Smooth muscle cell (in vitro differentiated cells): ENCODE results near the gene TTC39A. TPM values are rescaled to one million over a fixed set of nuclear protein-coding genes. Genes with fewer than 3 reads are reported as not detected.

Experiments used
- DNase-seq: peaks from one replicate; lab custom pipeline; 2025; ENCODE audit not compliant: unreplicated experiment; lab: John Stamatoyannopoulos, UW
- H2AFZ ChIP-seq: fragments of 200-600 bp; sonication (generic); 2 replicates; pipeline ENCODE4 v1.6.0; 2016; ENCODE audit warnings: antibody characterized with exemption, low read depth, mild to moderate bottlenecking
- H3F3A ChIP-seq: fragments of 200-600 bp; sonication (generic); 2 replicates; pipeline ENCODE4 v1.6.0; 2017; ENCODE audit warnings: antibody characterized with exemption, low read depth
- H3K27ac ChIP-seq: fragments of 200-600 bp; sonication (generic); 2 replicates; pipeline ENCODE4 v1.5.1; 2016; ENCODE audit warnings: low read depth, mild to moderate bottlenecking
- H3K27me3 ChIP-seq: fragments of 200-600 bp; sonication (generic); 2 replicates; pipeline ENCODE4 v1.6.1; 2016; ENCODE audit warnings: low read depth, mild to moderate bottlenecking
- H3K36me3 ChIP-seq: fragments of 200-600 bp; sonication (generic); 2 replicates; pipeline ENCODE4 v1.5.1; 2016; ENCODE audit warnings: low read depth
- H3K4me1 ChIP-seq: fragments of 200-600 bp; sonication (generic); 2 replicates; pipeline ENCODE4 v1.5.1; 2016; ENCODE audit warnings: low read depth
- H3K4me2 ChIP-seq: fragments of 200-600 bp; sonication (generic); 2 replicates; pipeline ENCODE4 v1.6.0; 2016; ENCODE audit warnings: mild to moderate bottlenecking
- H3K4me3 ChIP-seq: fragments of 200-600 bp; sonication (generic); 2 replicates; pipeline ENCODE4 v1.5.1; 2016; ENCODE audit warnings: mild to moderate bottlenecking
- H3K79me2 ChIP-seq: fragments of 200-600 bp; sonication (generic); 2 replicates; pipeline ENCODE4 v1.6.0; 2016; ENCODE audit warnings: low read depth, mild to moderate bottlenecking
- H3K9ac ChIP-seq: fragments of 200-600 bp; sonication (generic); 2 replicates; pipeline ENCODE4 v1.6.0; 2016; ENCODE audit warnings: low read depth
- H3K9me3 ChIP-seq: fragments of 200-600 bp; sonication (generic); replicated peaks from 2 replicates; pipeline ENCODE4 v1.5.1; 2016; ENCODE audit warnings: low read depth
- H4K20me1 ChIP-seq: fragments of 200-600 bp; sonication (generic); 2 replicates; pipeline ENCODE4 v1.6.0; 2016; ENCODE audit warnings: low read depth
- CTCF ChIP-seq: fragments of 200-600 bp; sonication (generic); IDR thresholded peaks from 2 replicates; pipeline ENCODE4 v1.5.1; 2017; ENCODE audit warnings: borderline replicate concordance, mild to moderate bottlenecking, antibody characterized with exemption; ENCODE audit not compliant: insufficient read depth, poor library complexity, severe bottlenecking
- WGBS: methylation state at CpG from one replicate; pipeline ENCODE4 v1.1.7; 2016; ENCODE audit warnings: low lambda C conversion rate; 5-methylcytosine and 5-hydroxymethylcytosine counted together
- polyA plus RNA-seq: library from polyadenylated mRNA; unstranded; fragments of >200 nt; fragmentation: Nextera tagmentation; extraction: Ambion mirVana; gene quantifications from 2 replicates; pipeline ENCODE4 v1.2.1, GENCODE V29; 2016
- total RNA-seq: library from RNA; depleted of rRNA; stranded (reverse); fragments of >200 nt; gene quantifications from 2 replicates; pipeline ENCODE4 v1.2.3, GENCODE V29; 2014

Gene TTC39A
- total and polyA plus RNA-seq, 2 experiments from 2014 or later = 0.27 to 2.2 TPM

DNA sequence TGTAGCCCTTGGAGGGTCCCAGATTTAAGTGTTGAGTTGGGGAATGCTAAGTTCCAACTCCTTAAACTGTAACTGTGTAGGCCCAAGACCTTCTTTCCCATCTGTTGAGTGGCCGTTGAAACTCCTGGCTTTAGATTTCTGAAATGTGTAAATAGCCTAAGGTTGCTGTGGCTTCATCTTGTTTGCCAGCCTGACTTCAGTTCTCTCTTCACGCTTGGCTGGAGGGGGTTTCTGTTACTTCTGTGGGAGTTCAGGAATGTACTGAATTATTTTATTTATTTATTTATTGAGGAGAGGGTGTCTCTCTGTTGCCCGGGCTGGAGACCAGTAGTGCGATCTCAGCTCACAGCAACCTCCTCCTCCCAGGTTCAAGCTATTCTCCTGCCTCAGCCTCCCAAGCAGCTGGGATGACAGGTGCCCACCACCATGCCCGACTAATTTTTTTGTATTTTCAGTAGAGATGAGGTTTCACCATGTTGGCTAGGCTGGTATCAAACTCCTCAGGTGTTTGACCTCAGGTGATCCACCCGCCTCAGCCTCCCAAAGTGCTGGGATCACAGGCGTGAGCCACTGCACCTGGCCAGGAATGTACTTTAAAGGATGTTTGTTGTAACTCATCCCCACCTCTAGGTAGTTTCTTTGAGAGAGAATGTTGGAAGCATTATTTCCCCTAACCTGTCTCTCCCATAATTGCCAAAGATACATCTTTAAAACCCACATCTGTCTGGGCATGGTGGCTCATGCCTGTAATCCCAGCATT lies 5.9 kb downstream of the TTC39A start:
- TF ChIP-seq CTCF = no peak
- WGBS = 88% methylated on average over 7 of the region's 7 CpGs

DNA sequence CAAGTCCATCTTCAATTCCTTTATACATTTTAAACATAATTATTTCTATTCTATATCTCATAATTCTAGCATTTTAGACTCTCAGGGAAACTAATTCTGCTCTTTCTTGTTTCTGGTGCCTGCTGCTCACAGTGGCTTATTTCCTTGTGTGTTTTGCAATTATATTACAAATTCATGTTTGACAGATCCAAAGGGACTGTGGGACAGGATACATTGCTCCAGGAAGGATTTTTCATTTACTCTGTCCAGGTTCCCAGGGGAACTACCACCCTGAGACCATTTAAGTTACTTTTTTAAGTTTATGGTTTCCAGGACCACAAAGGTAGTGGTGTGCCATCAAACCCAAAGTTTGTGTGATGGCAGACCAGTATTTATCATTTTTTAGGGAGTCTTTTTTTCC lies 6.6 kb downstream of the TTC39A start:
- no peaks in the 10 kb centered on the region for H3K4me1 ChIP-seq
- no peak overlapping the region for H3K4me3 ChIP-seq
- H3K27ac ChIP-seq = no peak overlapping the region
- no peaks in the 10 kb centered on the region for H3K79me2 ChIP-seq
- no peaks in the 10 kb centered on the region for H3K36me3 ChIP-seq
- H3K9me3 ChIP-seq = no peaks in the 10 kb centered on the region
- peaks cover 9% of the 10 kb centered on the region for H3F3A ChIP-seq
- no peak overlapping the region for H3K4me2 ChIP-seq
- no peaks in the 10 kb centered on the region for H3K27me3 ChIP-seq
- no peak for DNase-seq
- no peaks in the 10 kb centered on the region for H4K20me1 ChIP-seq
- no peak overlapping the region for H3K9ac ChIP-seq
- TF ChIP-seq CTCF = no peak
- no peak overlapping the region for H2AFZ ChIP-seq

More for the DNA sequence above, 5.9 kb downstream of the TTC39A start:
- H2AFZ ChIP-seq = no peak overlapping the region
- DNase-seq = no peak
- no peak overlapping the region for H3K9ac ChIP-seq
- no peak overlapping the region for H3K4me2 ChIP-seq
- H3K9me3 ChIP-seq = no peaks in the 10 kb centered on the region
- no peaks in the 10 kb centered on the region for H3K79me2 ChIP-seq
- no peaks in the 10 kb centered on the region for H3K27me3 ChIP-seq
- H3K27ac ChIP-seq = no peak overlapping the region
- no peaks in the 10 kb centered on the region for H3K4me1 ChIP-seq
- H3K36me3 ChIP-seq = no peaks in the 10 kb centered on the region
- H4K20me1 ChIP-seq = no peaks in the 10 kb centered on the region
- H3K4me3 ChIP-seq = no peak overlapping the region
- H3F3A ChIP-seq = peaks cover 10% of the 10 kb centered on the region

GRCh38 chr1:51322417-51323101 lies 7.8 kb downstream of the TTC39A start:
- H3K36me3 ChIP-seq = no peaks in the 10 kb centered on the region
- H3K9ac ChIP-seq = no peak overlapping the region
- no peaks in the 10 kb centered on the region for H3K9me3 ChIP-seq
- TF ChIP-seq CTCF = no peak
- no peak overlapping the region for H3K4me3 ChIP-seq
- no peak overlapping the region for H2AFZ ChIP-seq
- no peaks in the 10 kb centered on the region for H4K20me1 ChIP-seq
- no peak overlapping the region for H3K27ac ChIP-seq
- no peaks in the 10 kb centered on the region for H3K4me1 ChIP-seq
- no peaks in the 10 kb centered on the region for H3K79me2 ChIP-seq
- H3K4me2 ChIP-seq = no peak overlapping the region
- no peaks in the 10 kb centered on the region for H3F3A ChIP-seq
- no peak for DNase-seq
- H3K27me3 ChIP-seq = no peaks in the 10 kb centered on the region
- WGBS = 92% methylated on average over 4 of the region's 4 CpGs

DNA sequence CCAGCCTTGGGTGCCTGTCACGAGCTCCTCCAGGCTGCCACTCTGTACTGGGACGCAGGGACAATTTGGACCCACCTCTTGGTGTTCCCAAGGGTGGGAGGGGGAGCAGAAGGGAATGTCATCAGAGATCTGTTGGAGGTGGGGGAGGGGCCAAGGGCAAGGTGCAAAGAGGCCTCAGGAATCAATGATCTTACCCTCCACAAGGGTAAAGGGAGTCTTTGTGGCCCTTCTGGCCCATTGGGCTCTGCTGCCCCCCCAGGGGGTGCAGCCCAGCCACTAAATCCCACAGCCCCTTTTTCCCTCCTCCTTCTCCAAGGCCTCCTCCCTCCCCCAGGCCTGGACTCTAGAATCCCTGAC lies 8.5 kb downstream of the TTC39A start:
- no peaks in the 10 kb centered on the region for H3F3A ChIP-seq
- H3K4me1 ChIP-seq = no peaks in the 10 kb centered on the region
- WGBS = 96% methylated on average over 2 of the region's 2 CpGs
- no peaks in the 10 kb centered on the region for H4K20me1 ChIP-seq
- no peak overlapping the region for H3K27ac ChIP-seq
- no peak overlapping the region for H3K4me2 ChIP-seq
- no peaks in the 10 kb centered on the region for H3K36me3 ChIP-seq
- no peaks in the 10 kb centered on the region for H3K9me3 ChIP-seq
- H3K9ac ChIP-seq = no peak overlapping the region
- H2AFZ ChIP-seq = no peak overlapping the region
- no peak overlapping the region for H3K4me3 ChIP-seq
- no peaks in the 10 kb centered on the region for H3K27me3 ChIP-seq
- H3K79me2 ChIP-seq = no peaks in the 10 kb centered on the region
- TF ChIP-seq CTCF = no peak
- DNase-seq = no peak
